Panc1 (cell line): ENCODE measurements around the gene MRGPRD. TPM values are rescaled to one million over a fixed set of nuclear protein-coding genes. Genes with fewer than 3 reads are reported as not detected.

ENCODE experiments used
- ATAC-seq: fragments of 200-7000 bp; cut with Tn5 transposase; 2 replicates; pipeline ENCODE4 v1.9.1; 2020; ENCODE audit warnings: mild to moderate bottlenecking, moderate library complexity
- BruUV-seq: library from RNA; stranded (reverse); fragments of 400-500 nt; replicated peaks from 2 replicates; lab custom pipeline; 2021; lab: Mats Ljungman, UMichigan
- CTCF ChIA-PET: fragments of 300-600 bp; sonication (Branson Sonifier 250); formaldehyde crosslinking; loops from one replicate; lab custom pipeline; 2022; ENCODE audit warnings: antibody characterized with exemption; lab: Charles Lee
- POLR2A ChIA-PET: fragments of 300-600 bp; sonication (Branson Sonifier 250); formaldehyde crosslinking; loops from one replicate; lab custom pipeline; 2022; ENCODE audit warnings: antibody characterized with exemption; lab: Charles Lee
- DNase-seq: peaks from one replicate; pipeline ENCODE4 v3.0.0-alpha.2; 2010; ENCODE audit warnings: low read depth, low spot score
- H3K27ac ChIP-seq: 2 replicates; pipeline ENCODE4 v1.5.1; 2011; ENCODE audit warnings: mild to moderate bottlenecking, low read length, inconsistent platforms
- H3K27me3 ChIP-seq: fragments of 200-500 bp; sonication (Bioruptor generic); 2 replicates; pipeline ENCODE4 v1.6.0; 2014; ENCODE audit warnings: low read length, inconsistent platforms; ENCODE audit not compliant: control insufficient read depth, insufficient read depth
- H3K36me3 ChIP-seq: fragments of 200-500 bp; sonication (Bioruptor generic); 2 replicates; pipeline ENCODE4 v1.5.1; 2014; ENCODE audit warnings: inconsistent platforms, mild to moderate bottlenecking, low read length, moderate library complexity; ENCODE audit not compliant: control insufficient read depth, insufficient read depth
- H3K4me1 ChIP-seq: 2 replicates; pipeline ENCODE4 v1.5.1; 2011; ENCODE audit warnings: inconsistent platforms, mild to moderate bottlenecking, low read length, moderate library complexity; ENCODE audit not compliant: control insufficient read depth, insufficient read depth
- H3K4me3 ChIP-seq, 2 experiments: 2 replicates each; pipeline ENCODE4 v1.5.1; 2011 to 2012; ENCODE audit warnings: low read depth in 2 of 2, low read length in 2 of 2, mild to moderate bottlenecking in 2 of 2, inconsistent platforms in 1 of 2, moderate library complexity in 1 of 2
- H3K9me3 ChIP-seq: fragments of 200-500 bp; sonication (Bioruptor generic); 2 replicates; pipeline ENCODE4 v1.5.1; 2014; ENCODE audit warnings: low read depth, mild to moderate bottlenecking, inconsistent platforms, low read length, moderate library complexity; ENCODE audit not compliant: control insufficient read depth, insufficient read depth
- CTCF ChIP-seq: fragments of 450-650 bp; IDR thresholded peaks from 2 replicates; pipeline ENCODE4 v1.5.1; 2017; ENCODE audit warnings: mild to moderate bottlenecking
- POLR2AphosphoS5 ChIP-seq: IDR thresholded peaks from 2 replicates; pipeline ENCODE4 v1.6.1; 2012; ENCODE audit warnings: mild to moderate bottlenecking, low read depth, low read length, moderate library complexity
- REST ChIP-seq, 2 experiments: IDR thresholded peaks; 2 replicates each; pipeline ENCODE4 v1.6.1; 2011 to 2012; ENCODE audit warnings: low read depth in 2 of 2, control low read depth in 1 of 2, low read length in 1 of 2, mild to moderate bottlenecking in 1 of 2, moderate library complexity in 1 of 2; ENCODE audit not compliant: insufficient read depth in 1 of 2
- SIN3A ChIP-seq: IDR thresholded peaks from 2 replicates; pipeline ENCODE4 v1.6.1; 2012; ENCODE audit warnings: low read depth, mild to moderate bottlenecking, low read length, moderate library complexity, borderline replicate concordance; ENCODE audit not compliant: insufficient read depth
- TCF7L2 ChIP-seq: IDR thresholded peaks from 2 replicates; pipeline ENCODE4 v1.6.1; 2011; ENCODE audit warnings: mild to moderate bottlenecking, low read depth, low read length, inconsistent platforms
- in situ Hi-C: cut with HindIII; loops from 2 replicates; pipeline ENCODE4 v1.10.0; 2016; ENCODE audit warnings: low sequenced_read_pairs, low pct_unique_long_range_greater_than_20kb
- intact Hi-C: fragments of 100-400 bp; cut with micrococcal nuclease; formaldehyde crosslinking; loops from one replicate; pipeline ENCODE4 v1.10.0; 2022; ENCODE audit not compliant: unreplicated experiment
- total RNA-seq: library from RNA; stranded (reverse); gene quantifications from one replicate; pipeline ENCODE4 v1.2.1, GENCODE V29; 2021; ENCODE audit not compliant: unreplicated experiment

The MRGPRD gene
- total RNA-seq, 1 experiment from 2014 or later: not detected

DNA sequence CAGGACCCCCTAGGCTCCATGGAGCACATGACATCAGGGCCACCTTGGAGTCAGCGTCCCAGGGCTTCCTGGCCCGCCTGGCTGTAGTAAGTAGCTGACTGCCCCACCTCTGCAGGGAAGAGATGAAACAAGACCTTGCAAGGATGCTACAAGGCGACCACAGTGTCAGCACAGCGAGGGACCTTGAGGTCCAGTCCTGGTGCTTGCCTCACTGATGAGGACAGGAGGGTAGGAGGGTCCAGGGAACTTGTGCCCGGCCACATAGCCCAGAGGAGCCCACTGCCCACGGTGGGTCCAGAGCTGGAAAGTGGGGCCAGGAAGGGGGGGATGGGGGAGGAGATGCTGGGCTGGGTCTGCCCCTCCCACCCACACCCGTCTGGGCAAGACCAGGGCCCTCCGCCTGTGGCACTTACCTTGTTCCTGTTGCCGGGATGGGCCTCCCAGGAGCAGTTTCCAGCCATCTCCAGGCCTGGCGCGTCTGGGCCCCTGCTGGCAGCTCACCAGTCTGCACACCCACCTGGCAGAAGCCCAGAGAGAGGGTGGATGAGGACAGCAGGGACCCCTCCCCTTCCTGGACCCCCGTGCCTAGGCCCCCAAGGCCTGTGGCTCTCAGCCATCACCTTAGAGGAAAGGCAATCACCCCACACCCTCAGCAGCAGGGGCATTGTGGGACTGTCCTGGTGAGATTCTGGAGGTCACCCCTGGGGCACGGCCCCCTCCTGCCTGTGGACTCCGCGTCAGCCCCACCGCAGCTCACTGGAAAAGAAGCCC, 28.8 kb upstream of the MRGPRD start:
- Histone ChIP-seq H3K9me3 (no peaks in the 10 kb centered on the region), H3K27me3 (no peaks in the 10 kb centered on the region), H3K27ac (peak overlapping the region; percentile 34; the same call in 1 of the 2 replicates), H3K4me1 (peaks cover 43% of the 10 kb centered on the region), H3K36me3 (no peaks in the 10 kb centered on the region), H3K4me3 (no peak overlapping the region)
- ChIA-PET CTCF (no interaction called here), POLR2A (no interaction called here)
- TF ChIP-seq REST (IDR thresholded peaks at IDR 0.05; ENCODE audit: insufficient read depth in 1 of 2, low read depth in 2 of 2, low read length in 1 of 2): no peak
- no peak for TF ChIP-seq POLR2AphosphoS5
- no peak for TF ChIP-seq SIN3A
- no peak for TF ChIP-seq TCF7L2
- no peak for TF ChIP-seq CTCF
- no TSS peak for BruUV-seq
- no peak for DNase-seq
- in situ Hi-C loops (no loop called here), intact Hi-C loops (no loop called here)
- ATAC-seq: no peak

GRCh38 chr11:69008737-69009440, 28.1 kb upstream of the MRGPRD start:
- intact Hi-C loops: no loop called here
- peak; percentile 40 for ATAC-seq
- POLR2A ChIA-PET: no interaction called here
- in situ Hi-C loops: no loop called here
- CTCF ChIA-PET: no interaction called here
- DNase-seq: no peak
- BruUV-seq: no TSS peak
- H3K27ac ChIP-seq: no peak overlapping the region
- H3K27me3 ChIP-seq: no peaks in the 10 kb centered on the region
- no peaks in the 10 kb centered on the region for H3K9me3 ChIP-seq
- H3K36me3 ChIP-seq: no peaks in the 10 kb centered on the region
- H3K4me3 ChIP-seq: no peak overlapping the region
- no peak for TF ChIP-seq POLR2AphosphoS5
- TF ChIP-seq TCF7L2: no peak
- no peak for TF ChIP-seq REST (IDR thresholded peaks at IDR 0.05; ENCODE audit: insufficient read depth in 1 of 2, low read depth in 2 of 2, low read length in 1 of 2)
- no peak for TF ChIP-seq SIN3A
- TF ChIP-seq CTCF: no peak
- H3K4me1 ChIP-seq: peaks cover 37% of the 10 kb centered on the region
